22Rv1 (cell line): ENCODE data around the gene PLAU.

Experiments used
- H3K27ac ChIP-seq: fragments of 450-650 bp; 2 replicates; pipeline ENCODE4 v1.5.1; 2017
- CTCF ChIP-seq: fragments of 450-650 bp; IDR thresholded peaks from 2 replicates; pipeline ENCODE4 v1.5.1; 2017; ENCODE audit warnings: mild to moderate bottlenecking
- ZFX ChIP-seq: fragments of 450-650 bp; IDR thresholded peaks from 2 replicates; pipeline ENCODE4 v1.6.1; 2017; ENCODE audit warnings: antibody characterized with exemption, borderline replicate concordance

Gene PLAU

GRCh38 chr10:73901261-73901660 lies 9.7 kb upstream of the PLAU start:
- H3K27ac ChIP-seq: no peak overlapping the region
- TF ChIP-seq ZFX: no peak
- TF ChIP-seq CTCF: no peak

- H3K27ac ChIP-seq: no peak overlapping the region
- TF ChIP-seq ZFX: no peak
- TF ChIP-seq CTCF: no peak
Observed at GRCh38 chr10:73902351-73902750, 8.6 kb upstream of the PLAU start.

GRCh38 chr10:73905256-73906020 lies 5.5 kb upstream of the PLAU start:
- TF ChIP-seq CTCF (no peak), ZFX (no peak)

GRCh38 chr10:73906524-73907447 lies 4.1 kb upstream of the PLAU start:
- H3K27ac ChIP-seq: no peak overlapping the region
- TF ChIP-seq ZFX (no peak), CTCF (no peak)

More at GRCh38 chr10:73905256-73906020, 5.5 kb upstream of the PLAU start:
- H3K27ac ChIP-seq: no peak overlapping the region

GRCh38 chr10:73907841-73908517 lies 3.0 kb upstream of the PLAU start:
- no peak for TF ChIP-seq ZFX
- no peak for TF ChIP-seq CTCF
- H3K27ac ChIP-seq: no peak overlapping the region

- TF ChIP-seq CTCF (no peak), ZFX (no peak)
- no peak overlapping the region for H3K27ac ChIP-seq
Observed at GRCh38 chr10:73908853-73909539, 1.9 kb upstream of the PLAU start.
